ENCODE data around the gene F7.

DNA sequence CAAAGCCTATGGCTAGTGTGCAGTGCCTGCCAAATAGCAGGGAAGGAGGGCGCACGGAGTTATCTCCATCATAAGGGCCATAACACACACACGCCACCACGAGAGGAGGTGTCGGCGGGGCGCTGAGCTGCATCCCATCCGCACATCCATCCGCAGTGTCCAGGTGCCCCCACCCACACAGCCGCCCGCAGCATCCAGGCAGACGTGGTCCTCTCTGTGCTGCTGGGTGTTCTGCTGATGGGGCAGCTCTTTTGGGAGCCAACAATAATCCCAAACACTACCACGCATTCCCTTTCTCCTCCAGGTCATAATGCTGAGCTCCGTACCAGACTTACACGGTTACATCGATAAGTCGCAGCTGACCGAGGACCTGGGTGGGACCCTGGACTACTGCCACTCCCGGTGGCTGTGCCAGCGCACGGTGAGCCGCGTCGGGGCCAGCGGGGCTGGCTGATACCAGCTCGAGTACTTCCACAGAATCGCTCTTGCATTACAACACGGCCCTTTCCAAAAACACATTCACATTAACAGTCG lies 41.5 kb upstream of the F7 start:
- TF ChIP-seq, protein P1, sequence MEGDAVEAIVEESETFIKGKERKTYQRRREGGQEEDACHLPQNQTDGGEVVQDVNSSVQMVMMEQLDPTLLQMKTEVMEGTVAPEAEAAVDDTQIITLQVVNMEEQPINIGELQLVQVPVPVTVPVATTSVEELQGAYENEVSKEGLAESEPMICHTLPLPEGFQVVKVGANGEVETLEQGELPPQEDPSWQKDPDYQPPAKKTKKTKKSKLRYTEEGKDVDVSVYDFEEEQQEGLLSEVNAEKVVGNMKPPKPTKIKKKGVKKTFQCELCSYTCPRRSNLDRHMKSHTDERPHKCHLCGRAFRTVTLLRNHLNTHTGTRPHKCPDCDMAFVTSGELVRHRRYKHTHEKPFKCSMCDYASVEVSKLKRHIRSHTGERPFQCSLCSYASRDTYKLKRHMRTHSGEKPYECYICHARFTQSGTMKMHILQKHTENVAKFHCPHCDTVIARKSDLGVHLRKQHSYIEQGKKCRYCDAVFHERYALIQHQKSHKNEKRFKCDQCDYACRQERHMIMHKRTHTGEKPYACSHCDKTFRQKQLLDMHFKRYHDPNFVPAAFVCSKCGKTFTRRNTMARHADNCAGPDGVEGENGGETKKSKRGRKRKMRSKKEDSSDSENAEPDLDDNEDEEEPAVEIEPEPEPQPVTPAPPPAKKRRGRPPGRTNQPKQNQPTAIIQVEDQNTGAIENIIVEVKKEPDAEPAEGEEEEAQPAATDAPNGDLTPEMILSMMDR (IDR thresholded peaks at IDR 0.05 in 4 of 5, conservative IDR thresholded peaks at IDR 0.05 in 1 of 5) = no peak
- no peak for TF ChIP-seq POLR2A (IDR thresholded peaks at IDR 0.05)
